Smooth muscle cell (in vitro differentiated cells): ENCODE measurements around the gene STRBP. TPM values are rescaled to one million over a fixed set of nuclear protein-coding genes. Genes with fewer than 3 reads are reported as not detected.

Experiments
- DNase-seq: peaks from one replicate; lab custom pipeline; 2025; ENCODE audit not compliant: unreplicated experiment; lab: John Stamatoyannopoulos, UW
- H2AFZ ChIP-seq: fragments of 200-600 bp; sonication (generic); 2 replicates; pipeline ENCODE4 v1.6.0; 2016; ENCODE audit warnings: antibody characterized with exemption, low read depth, mild to moderate bottlenecking
- H3F3A ChIP-seq: fragments of 200-600 bp; sonication (generic); 2 replicates; pipeline ENCODE4 v1.6.0; 2017; ENCODE audit warnings: antibody characterized with exemption, low read depth
- H3K27ac ChIP-seq: fragments of 200-600 bp; sonication (generic); 2 replicates; pipeline ENCODE4 v1.5.1; 2016; ENCODE audit warnings: low read depth, mild to moderate bottlenecking
- H3K27me3 ChIP-seq: fragments of 200-600 bp; sonication (generic); 2 replicates; pipeline ENCODE4 v1.6.1; 2016; ENCODE audit warnings: low read depth, mild to moderate bottlenecking
- H3K36me3 ChIP-seq: fragments of 200-600 bp; sonication (generic); 2 replicates; pipeline ENCODE4 v1.5.1; 2016; ENCODE audit warnings: low read depth
- H3K4me1 ChIP-seq: fragments of 200-600 bp; sonication (generic); 2 replicates; pipeline ENCODE4 v1.5.1; 2016; ENCODE audit warnings: low read depth
- H3K4me2 ChIP-seq: fragments of 200-600 bp; sonication (generic); 2 replicates; pipeline ENCODE4 v1.6.0; 2016; ENCODE audit warnings: mild to moderate bottlenecking
- H3K4me3 ChIP-seq: fragments of 200-600 bp; sonication (generic); 2 replicates; pipeline ENCODE4 v1.5.1; 2016; ENCODE audit warnings: mild to moderate bottlenecking
- H3K79me2 ChIP-seq: fragments of 200-600 bp; sonication (generic); 2 replicates; pipeline ENCODE4 v1.6.0; 2016; ENCODE audit warnings: low read depth, mild to moderate bottlenecking
- H3K9ac ChIP-seq: fragments of 200-600 bp; sonication (generic); 2 replicates; pipeline ENCODE4 v1.6.0; 2016; ENCODE audit warnings: low read depth
- H3K9me3 ChIP-seq: fragments of 200-600 bp; sonication (generic); replicated peaks from 2 replicates; pipeline ENCODE4 v1.5.1; 2016; ENCODE audit warnings: low read depth
- H4K20me1 ChIP-seq: fragments of 200-600 bp; sonication (generic); 2 replicates; pipeline ENCODE4 v1.6.0; 2016; ENCODE audit warnings: low read depth
- CTCF ChIP-seq: fragments of 200-600 bp; sonication (generic); IDR thresholded peaks from 2 replicates; pipeline ENCODE4 v1.5.1; 2017; ENCODE audit warnings: borderline replicate concordance, mild to moderate bottlenecking, antibody characterized with exemption; ENCODE audit not compliant: insufficient read depth, poor library complexity, severe bottlenecking
- WGBS: methylation state at CpG from one replicate; pipeline ENCODE4 v1.1.7; 2016; ENCODE audit warnings: low lambda C conversion rate; 5-methylcytosine and 5-hydroxymethylcytosine counted together
- polyA plus RNA-seq: library from polyadenylated mRNA; unstranded; fragments of >200 nt; fragmentation: Nextera tagmentation; extraction: Ambion mirVana; gene quantifications from 2 replicates; pipeline ENCODE4 v1.2.1, GENCODE V29; 2016
- total RNA-seq: library from RNA; depleted of rRNA; stranded (reverse); fragments of >200 nt; gene quantifications from 2 replicates; pipeline ENCODE4 v1.2.3, GENCODE V29; 2014

The STRBP gene
- total and polyA plus RNA-seq, 2 experiments from 2014 or later: 6.6 to 11.9 TPM

GRCh38 chr9:123263227-123263626 is 5.2 kb downstream of the STRBP start:
- Histone ChIP-seq H3F3A (no peaks in the 10 kb centered on the region), H3K4me2 (no peak overlapping the region), H3K27me3 (peaks cover 14% of the 10 kb centered on the region), H3K9me3 (no peaks in the 10 kb centered on the region), H2AFZ (no peak overlapping the region), H3K36me3 (no peaks in the 10 kb centered on the region), H3K4me1 (peaks cover 12% of the 10 kb centered on the region), H4K20me1 (peaks cover 34% of the 10 kb centered on the region), H3K4me3 (no peak overlapping the region), H3K9ac (no peak overlapping the region), H3K79me2 (peaks cover 6% of the 10 kb centered on the region), H3K27ac (no peak overlapping the region)
- 97% methylated on average over 3 of the region's 3 CpGs for WGBS
- no peak for TF ChIP-seq CTCF
- no peak for DNase-seq

GRCh38 chr9:123262338-123262737 is 6.0 kb downstream of the STRBP start:
- no peaks in the 10 kb centered on the region for H3K36me3 ChIP-seq
- no peak overlapping the region for H3K4me3 ChIP-seq
- no peak for DNase-seq
- H3K9me3 ChIP-seq: no peaks in the 10 kb centered on the region
- no peak overlapping the region for H3K9ac ChIP-seq
- peaks cover 34% of the 10 kb centered on the region for H4K20me1 ChIP-seq
- no peak overlapping the region for H3K27ac ChIP-seq
- H3K79me2 ChIP-seq: peaks cover 6% of the 10 kb centered on the region
- H3K4me2 ChIP-seq: no peak overlapping the region
- H3K4me1 ChIP-seq: peaks cover 12% of the 10 kb centered on the region
- no peak overlapping the region for H2AFZ ChIP-seq
- TF ChIP-seq CTCF: no peak
- WGBS: 100% methylated on average over 1 of the region's 1 CpG
- peaks cover 8% of the 10 kb centered on the region for H3K27me3 ChIP-seq
- no peaks in the 10 kb centered on the region for H3F3A ChIP-seq

GRCh38 chr9:123261006-123261677 is 7.2 kb downstream of the STRBP start:
- no peaks in the 10 kb centered on the region for H3F3A ChIP-seq
- no peak overlapping the region for H3K4me2 ChIP-seq
- H3K36me3 ChIP-seq: no peaks in the 10 kb centered on the region
- H3K9me3 ChIP-seq: no peaks in the 10 kb centered on the region
- H2AFZ ChIP-seq: no peak overlapping the region
- TF ChIP-seq CTCF: no peak
- peaks cover 10% of the 10 kb centered on the region for H3K79me2 ChIP-seq
- H3K4me1 ChIP-seq: peaks cover 9% of the 10 kb centered on the region
- H3K4me3 ChIP-seq: no peak overlapping the region
- peaks cover 33% of the 10 kb centered on the region for H4K20me1 ChIP-seq
- no peak for DNase-seq
- no peaks in the 10 kb centered on the region for H3K27me3 ChIP-seq
- H3K27ac ChIP-seq: no peak overlapping the region
- H3K9ac ChIP-seq: no peak overlapping the region
- 78% methylated on average over 3 of the region's 3 CpGs for WGBS

- 10% methylated on average over 2 of the region's 2 CpGs for WGBS
- Histone ChIP-seq H3K4me2 (no peak overlapping the region), H3K4me1 (peaks cover 4% of the 10 kb centered on the region), H3K36me3 (no peaks in the 10 kb centered on the region), H3K27ac (no peak overlapping the region), H4K20me1 (peaks cover 25% of the 10 kb centered on the region), H3K4me3 (no peak overlapping the region), H3K9ac (no peak overlapping the region), H3K79me2 (peaks cover 12% of the 10 kb centered on the region), H3K9me3 (no peaks in the 10 kb centered on the region), H3F3A (no peaks in the 10 kb centered on the region), H3K27me3 (no peaks in the 10 kb centered on the region), H2AFZ (no peak overlapping the region)
- no peak for TF ChIP-seq CTCF
- DNase-seq: no peak
These were observed 8.0 kb downstream of the STRBP start for GRCh38 chr9:123260340-123260739.
